Heart left ventricle (tissue), 13 donors: ENCODE data around the gene FLVCR2.
"Not testable (repeated sequence)": the region's sequence is repeated elsewhere in the genome, so short reads cannot be mapped to it uniquely, and the experiment has no call there.

Source experiments
- POLR2A ChIP-seq, 2 donors: fragments of 450-650 bp; IDR thresholded peaks; one replicate each; pipeline ENCODE4 v1.6.1; 2017; ENCODE audit warnings: antibody characterized with exemption in 2 of 2, mild to moderate bottlenecking in 2 of 2, moderate library complexity in 2 of 2
- TF ChIP-seq, protein P1 (sequence below), 12 donors: fragments of 200-600 bp; sonication (generic) in 4 of 12; IDR thresholded peaks; one replicate each; pipeline versions ENCODE4 v1.5.0 to v1.8.0; 2018 to 2022; ENCODE audit warnings: antibody characterized with exemption in 12 of 12, mild to moderate bottlenecking in 5 of 12
- donor health status: ischemic (EF 13 %, LVEDD 7.1; RV severe dilation, severe dysfunction).
- donor health status: DM: no; HTN: yes; CAD: no.
- donor health status: DM: no; HTN: no; CAD: no.
- donor health status: ischemic (EF 25% LVEDD 6.9; RV normal size, moderate dysfunction).
- donor health status: ischemic (EF 25% LVEDD 5.7; RV mildly dilated, moderate dysfunction).
- donor health status: ischemic (EF 35%, LVEDD 5.7; RV mildly dilated, moderate dysfunction).
- donor health status: nonischemic (EF 11% LVEDD 7.7; RV severe dilation, severe dysfunction).
- donor health status: DM: yes; HTN: yes; CAD: no.
- donor health status: PGD.
- donor health status: ischemic (EF 29% LVEDD 5.4; RV normal size, mild dysfunction).
- donor health status: nonischemic (EF 23%, LVEDD 6.1; RV moderate dilation, normal function).

DNA sequence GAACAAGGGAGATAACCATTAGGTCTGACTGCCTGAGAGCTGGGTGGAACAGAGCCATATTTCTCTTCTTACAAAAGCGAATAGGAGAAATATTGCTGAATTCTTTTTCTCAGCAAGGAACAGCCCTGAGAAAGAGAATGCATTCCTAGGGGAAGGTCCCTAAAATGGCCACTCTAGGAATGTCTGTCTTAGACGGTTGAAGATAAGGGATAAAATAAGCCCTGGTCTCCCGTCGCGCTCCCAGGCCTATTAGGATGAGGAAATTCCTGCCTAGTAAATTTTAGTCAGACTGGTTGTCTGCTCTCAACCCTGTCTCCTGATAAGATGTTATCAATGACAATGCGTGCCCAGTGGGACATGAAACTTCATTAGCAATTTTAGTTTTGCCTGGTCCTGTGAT is 116.6 kb downstream of the FLVCR2 start:
- TF ChIP-seq, protein P1, sequence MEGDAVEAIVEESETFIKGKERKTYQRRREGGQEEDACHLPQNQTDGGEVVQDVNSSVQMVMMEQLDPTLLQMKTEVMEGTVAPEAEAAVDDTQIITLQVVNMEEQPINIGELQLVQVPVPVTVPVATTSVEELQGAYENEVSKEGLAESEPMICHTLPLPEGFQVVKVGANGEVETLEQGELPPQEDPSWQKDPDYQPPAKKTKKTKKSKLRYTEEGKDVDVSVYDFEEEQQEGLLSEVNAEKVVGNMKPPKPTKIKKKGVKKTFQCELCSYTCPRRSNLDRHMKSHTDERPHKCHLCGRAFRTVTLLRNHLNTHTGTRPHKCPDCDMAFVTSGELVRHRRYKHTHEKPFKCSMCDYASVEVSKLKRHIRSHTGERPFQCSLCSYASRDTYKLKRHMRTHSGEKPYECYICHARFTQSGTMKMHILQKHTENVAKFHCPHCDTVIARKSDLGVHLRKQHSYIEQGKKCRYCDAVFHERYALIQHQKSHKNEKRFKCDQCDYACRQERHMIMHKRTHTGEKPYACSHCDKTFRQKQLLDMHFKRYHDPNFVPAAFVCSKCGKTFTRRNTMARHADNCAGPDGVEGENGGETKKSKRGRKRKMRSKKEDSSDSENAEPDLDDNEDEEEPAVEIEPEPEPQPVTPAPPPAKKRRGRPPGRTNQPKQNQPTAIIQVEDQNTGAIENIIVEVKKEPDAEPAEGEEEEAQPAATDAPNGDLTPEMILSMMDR (IDR thresholded peaks at IDR 0.05) = not testable (repeated sequence)
- not testable (repeated sequence) for TF ChIP-seq POLR2A (IDR thresholded peaks at IDR 0.05)
